WTC11 (cell line): ENCODE results near the gene TBC1D17. TPM values are rescaled to one million over a fixed set of nuclear protein-coding genes. Genes with fewer than 3 reads are reported as not detected.
A peak's percentile ranks its signal among the peaks of the same experiment; 100 is the strongest.

Source experiments
- ATAC-seq: fragments of 200-7000 bp; cut with Tn5 transposase; 2 replicates; pipeline ENCODE4 v1.10.0; 2021; ENCODE audit warnings: mild to moderate bottlenecking, moderate library complexity
- CTCF ChIA-PET: fragments of 300-600 bp; sonication (Branson Sonifier 250); formaldehyde crosslinking; loops from one replicate; lab custom pipeline; 2021; ENCODE audit warnings: antibody characterized with exemption; lab: Charles Lee
- POLR2A ChIA-PET: fragments of 350-600 bp; sonication (Branson Sonifier 250); formaldehyde crosslinking; loops from one replicate; lab custom pipeline; 2021; ENCODE audit warnings: antibody characterized with exemption; lab: Charles Lee
- DNase-seq: peaks from one replicate; pipeline ENCODE4 v3.0.0; 2021; ENCODE audit warnings: low spot score
- H3K27ac Mint-ChIP-seq: 2 replicates; pipeline ENCODE4 v1.8.0; 2021; ENCODE audit warnings: mixed read lengths
- H3K27me3 Mint-ChIP-seq: 2 replicates; pipeline ENCODE4 v1.8.0; 2021; ENCODE audit warnings: low read depth, mild to moderate bottlenecking, moderate library complexity, mixed read lengths
- H3K36me3 Mint-ChIP-seq: 2 replicates; pipeline ENCODE4 v1.8.0; 2021; ENCODE audit warnings: mixed read lengths
- H3K4me1 Mint-ChIP-seq: 2 replicates; pipeline ENCODE4 v1.8.0; 2022; ENCODE audit warnings: mixed read lengths
- H3K4me3 Mint-ChIP-seq: 2 replicates; pipeline ENCODE4 v1.8.0; 2021; ENCODE audit warnings: mild to moderate bottlenecking, moderate library complexity, mixed read lengths
- H3K9me3 Mint-ChIP-seq: 2 replicates; pipeline ENCODE4 v1.8.0; 2021; ENCODE audit warnings: mixed read lengths
- ARID4B ChIP-seq: sonication (generic); formaldehyde crosslinking; IDR thresholded peaks from 2 replicates; pipeline ENCODE4 v1.8.0; 2023; ENCODE audit warnings: missing genetic modification reagents, mild to moderate bottlenecking, borderline replicate concordance
- ATF6 ChIP-seq: sonication (generic); formaldehyde crosslinking; IDR thresholded peaks from 2 replicates; pipeline ENCODE4 v1.8.1; 2023; ENCODE audit warnings: mild to moderate bottlenecking, missing genetic modification reagents
- CTCF ChIP-seq: fragments of 200-600 bp; IDR thresholded peaks from 2 replicates; pipeline ENCODE4 v1.8.0; 2022; ENCODE audit warnings: antibody characterized with exemption
- ERG ChIP-seq: fragments of 250-450 bp; sonication (Bioruptor Pico); IDR thresholded peaks from 2 replicates; pipeline ENCODE4 v1.8.0; 2021; ENCODE audit warnings: mild to moderate bottlenecking
- MLX ChIP-seq: sonication (generic); formaldehyde crosslinking; IDR thresholded peaks from 2 replicates; pipeline ENCODE4 v1.8.1; 2023; ENCODE audit warnings: mild to moderate bottlenecking, missing genetic modification reagents, moderate library complexity
- NR2C2 ChIP-seq: sonication (generic); formaldehyde crosslinking; IDR thresholded peaks from 2 replicates; pipeline ENCODE4 v1.8.0; 2022; ENCODE audit warnings: mild to moderate bottlenecking, missing genetic modification reagents
- SMAD4 ChIP-seq: sonication (generic); formaldehyde crosslinking; IDR thresholded peaks from 2 replicates; pipeline ENCODE4 v1.8.0; 2022; ENCODE audit warnings: mild to moderate bottlenecking, missing genetic modification reagents
- ZNF423 ChIP-seq: fragments of 250-450 bp; sonication (Bioruptor Pico); IDR thresholded peaks from 2 replicates; pipeline ENCODE4 v2.1.2; 2022; ENCODE audit warnings: mild to moderate bottlenecking, moderate library complexity
- ZNF532 ChIP-seq: fragments of 250-450 bp; sonication (Bioruptor Pico); IDR thresholded peaks from 2 replicates; pipeline ENCODE4 v1.9.0; 2021; ENCODE audit warnings: mild to moderate bottlenecking, borderline replicate concordance
- total RNA-seq: library from RNA; stranded (reverse); gene quantifications from 3 replicates; pipeline ENCODE4 v1.2.3, GENCODE V29; 2021

The TBC1D17 gene
- total RNA-seq, 1 experiment from 2014 or later, result 52.8 TPM

GRCh38 chr19:49855676-49856573 is 21.6 kb upstream of the TBC1D17 start (continued):
- TF ChIP-seq NR2C2, result no peak
- no peak for TF ChIP-seq MLX
- TF ChIP-seq ATF6 (CRISPR knock-in tag), result no peak
- no peak for TF ChIP-seq CTCF
- no peak for TF ChIP-seq ZNF423

- POLR2A ChIA-PET, result interaction anchor here (1.1 kb wide), 1 partner anchor 9 kb away, joined by 3 read pairs; no protein-coding TSS in a partner anchor
- no peak overlapping the region for H3K27ac Mint-ChIP-seq
- ATAC-seq, result no peak
- TF ChIP-seq ERG (CRISPR knock-in tag) (no peak), ARID4B (CRISPR knock-in tag) (peak; percentile 39; the same call in 1 of the 2 replicates), ZNF532 (no peak), SMAD4 (CRISPR knock-in tag) (0 out of 2 replicates have a peak, but pooled peaks have one; percentile 11)
- peaks cover 3% of the 10 kb centered on the region; the same call in 1 of the 2 replicates for H3K27me3 Mint-ChIP-seq
- no peak overlapping the region for H3K4me3 Mint-ChIP-seq
- H3K36me3 Mint-ChIP-seq, result peaks cover 28% of the 10 kb centered on the region
- H3K4me1 Mint-ChIP-seq, result peaks cover 23% of the 10 kb centered on the region
- H3K9me3 Mint-ChIP-seq, result no peaks in the 10 kb centered on the region
- CTCF ChIA-PET, result no interaction called here
- no peak for DNase-seq
Measured at GRCh38 chr19:49856574-49857021, 20.9 kb upstream of the TBC1D17 start.
